Astrocyte (in vitro differentiated cells and primary cell): Measurements from ENCODE around the gene FLACC1. TPM values are rescaled to one million over a fixed set of nuclear protein-coding genes. Genes with fewer than 3 reads are reported as not detected.

ENCODE experiments used
- DNase-seq: peaks from one replicate; pipeline ENCODE4 v3.0.0-alpha.2; 2010; ENCODE audit warnings: low read depth
- FAIRE-seq: peaks from 2 replicates; lab custom pipeline; 2011; peaks lifted over from hg19 to GRCh38; lab: Jason Lieb, UNC
- H2AFZ ChIP-seq: 2 replicates; pipeline ENCODE4 v1.6.0; 2012; ENCODE audit warnings: low read depth, low read length, inconsistent platforms
- H3K27ac ChIP-seq: 2 replicates; pipeline ENCODE4 v1.5.1; 2011; ENCODE audit warnings: low read depth, low read length, inconsistent platforms
- H3K27me3 ChIP-seq: 2 replicates; pipeline ENCODE4 v1.6.0; 2011; ENCODE audit warnings: low read length, inconsistent platforms; ENCODE audit not compliant: insufficient read depth
- H3K36me3 ChIP-seq: 2 replicates; pipeline ENCODE4 v1.5.1; 2011; ENCODE audit warnings: low read length, inconsistent platforms; ENCODE audit not compliant: insufficient read depth
- H3K4me1 ChIP-seq: 2 replicates; pipeline ENCODE4 v1.5.1; 2011; ENCODE audit warnings: low read length, inconsistent platforms; ENCODE audit not compliant: insufficient read depth
- H3K4me2 ChIP-seq: 2 replicates; pipeline ENCODE4 v1.6.0; 2012; ENCODE audit warnings: low read length, inconsistent platforms
- H3K4me3 ChIP-seq: 2 replicates; pipeline ENCODE4 v1.5.1; 2011; ENCODE audit warnings: low read depth, mild to moderate bottlenecking, low read length, inconsistent platforms; ENCODE audit not compliant: insufficient read depth
- H3K79me2 ChIP-seq: 2 replicates; pipeline ENCODE4 v1.6.0; 2012; ENCODE audit warnings: mild to moderate bottlenecking, low read length, inconsistent platforms; ENCODE audit not compliant: insufficient read depth
- H3K9ac ChIP-seq: 2 replicates; pipeline ENCODE4 v1.6.0; 2012; ENCODE audit warnings: mild to moderate bottlenecking, low read length, inconsistent platforms
- H3K9me3 ChIP-seq: 2 replicates; pipeline ENCODE4 v1.5.1; 2012; ENCODE audit warnings: low read depth, mild to moderate bottlenecking, low read length, inconsistent platforms; ENCODE audit not compliant: insufficient read depth
- H4K20me1 ChIP-seq: 2 replicates; pipeline ENCODE4 v1.6.0; 2012; ENCODE audit warnings: low read length, inconsistent platforms; ENCODE audit not compliant: insufficient read depth
- H3K27ac Mint-ChIP-seq: one replicate; pipeline ENCODE4 v1.8.0; 2021; ENCODE audit warnings: mild to moderate bottlenecking, mixed read lengths; ENCODE audit not compliant: unreplicated experiment
- H3K27me3 Mint-ChIP-seq: one replicate; pipeline ENCODE4 v1.8.0; 2021; ENCODE audit warnings: low read depth, mixed read lengths; ENCODE audit not compliant: unreplicated experiment
- H3K36me3 Mint-ChIP-seq: one replicate; pipeline ENCODE4 v1.8.0; 2021; ENCODE audit warnings: low read depth, mixed read lengths; ENCODE audit not compliant: unreplicated experiment
- H3K4me1 Mint-ChIP-seq: one replicate; pipeline ENCODE4 v1.8.0; 2021; ENCODE audit warnings: low read depth, mixed read lengths; ENCODE audit not compliant: unreplicated experiment
- H3K4me3 Mint-ChIP-seq: one replicate; pipeline ENCODE4 v1.8.0; 2021; ENCODE audit warnings: mild to moderate bottlenecking, moderate library complexity, mixed read lengths; ENCODE audit not compliant: unreplicated experiment
- H3K9me3 Mint-ChIP-seq: one replicate; pipeline ENCODE4 v1.8.0; 2021; ENCODE audit warnings: mild to moderate bottlenecking, mixed read lengths; ENCODE audit not compliant: unreplicated experiment
- CTCF ChIP-seq: IDR thresholded peaks from 2 replicates; pipeline ENCODE4 v1.5.1; 2011; ENCODE audit warnings: low read depth, mild to moderate bottlenecking, inconsistent platforms, low read length, moderate library complexity; ENCODE audit not compliant: insufficient read depth
- EZH2 ChIP-seq: IDR thresholded peaks from 2 replicates; pipeline ENCODE4 v1.6.1; 2012; ENCODE audit warnings: mild to moderate bottlenecking, low read length, inconsistent platforms; ENCODE audit not compliant: insufficient read depth
- total RNA-seq: library from RNA; stranded (reverse); gene quantifications from 2 replicates; pipeline ENCODE4 v1.2.1, GENCODE V29; 2021

Gene FLACC1
- total RNA-seq, 1 donor from 2014 or later: 2.2 TPM

- Mint-ChIP-seq H3K9me3 (peaks cover 22% of the 10 kb centered on the region), H3K36me3 (peaks cover 31% of the 10 kb centered on the region), H3K4me1 (peaks cover 12% of the 10 kb centered on the region), H3K4me3 (no peak overlapping the region), H3K27me3 (no peaks in the 10 kb centered on the region), H3K27ac (no peak overlapping the region)
- Histone ChIP-seq H3K9me3 (no peaks in the 10 kb centered on the region), H2AFZ (no peak overlapping the region), H3K36me3 (no peaks in the 10 kb centered on the region), H3K4me2 (no peak overlapping the region), H3K4me1 (no peaks in the 10 kb centered on the region), H3K4me3 (no peak overlapping the region), H4K20me1 (no peaks in the 10 kb centered on the region), H3K27ac (no peak overlapping the region), H3K9ac (no peak overlapping the region), H3K27me3 (no peaks in the 10 kb centered on the region), H3K79me2 (no peaks in the 10 kb centered on the region)
- no peak for FAIRE-seq
- TF ChIP-seq EZH2: no peak
- TF ChIP-seq CTCF: no peak
- DNase-seq: no peak
Observed at GRCh38 chr2:201320257-201320656, 36.9 kb downstream of the FLACC1 start.

GRCh38 chr2:201319511-201319910 lies 37.6 kb downstream of the FLACC1 start:
- Histone ChIP-seq H2AFZ (no peak overlapping the region), H3K4me2 (no peak overlapping the region), H3K9ac (no peak overlapping the region), H3K4me1 (no peaks in the 10 kb centered on the region), H3K4me3 (no peak overlapping the region), H3K9me3 (no peaks in the 10 kb centered on the region), H4K20me1 (no peaks in the 10 kb centered on the region), H3K27ac (no peak overlapping the region), H3K79me2 (no peaks in the 10 kb centered on the region), H3K27me3 (no peaks in the 10 kb centered on the region), H3K36me3 (no peaks in the 10 kb centered on the region)
- DNase-seq: no peak
- FAIRE-seq: no peak
- peaks cover 12% of the 10 kb centered on the region for H3K4me1 Mint-ChIP-seq
- peaks cover 27% of the 10 kb centered on the region for H3K9me3 Mint-ChIP-seq
- H3K36me3 Mint-ChIP-seq: peaks cover 38% of the 10 kb centered on the region
- no peak overlapping the region for H3K27ac Mint-ChIP-seq
- no peaks in the 10 kb centered on the region for H3K27me3 Mint-ChIP-seq
- TF ChIP-seq EZH2 (no peak), CTCF (no peak)
- H3K4me3 Mint-ChIP-seq: no peak overlapping the region

GRCh38 chr2:201313362-201313761 lies 43.8 kb downstream of the FLACC1 start:
- Histone ChIP-seq H3K4me3 (no peak overlapping the region), H3K79me2 (no peaks in the 10 kb centered on the region)
- no peak for FAIRE-seq

More at GRCh38 chr2:201313362-201313761, 43.8 kb downstream of the FLACC1 start:
- TF ChIP-seq CTCF: no peak
- TF ChIP-seq EZH2: no peak
- Mint-ChIP-seq H3K4me1 (no peaks in the 10 kb centered on the region), H3K9me3 (peaks cover 35% of the 10 kb centered on the region), H3K27me3 (peaks cover 3% of the 10 kb centered on the region), H3K27ac (no peak overlapping the region), H3K36me3 (peaks cover 48% of the 10 kb centered on the region), H3K4me3 (no peak overlapping the region)
- H2AFZ ChIP-seq: no peak overlapping the region
- H4K20me1 ChIP-seq: no peaks in the 10 kb centered on the region
- H3K36me3 ChIP-seq: no peaks in the 10 kb centered on the region
- no peak overlapping the region for H3K4me2 ChIP-seq
- H3K9me3 ChIP-seq: no peaks in the 10 kb centered on the region
- H3K27me3 ChIP-seq: no peaks in the 10 kb centered on the region
- no peak for DNase-seq
- H3K4me1 ChIP-seq: no peaks in the 10 kb centered on the region
- H3K9ac ChIP-seq: no peak overlapping the region
- no peak overlapping the region for H3K27ac ChIP-seq
